MV-4-11 (cell line): ENCODE results near the gene ESPNL.
"Not testable (repeated sequence)": the region's sequence is repeated elsewhere in the genome, so short reads cannot be mapped to it uniquely, and the experiment has no call there.

ENCODE experiments used
- DNase-seq: peaks from one replicate; lab custom pipeline; 2025; lab: John Stamatoyannopoulos, UW

The ESPNL gene, protein sequence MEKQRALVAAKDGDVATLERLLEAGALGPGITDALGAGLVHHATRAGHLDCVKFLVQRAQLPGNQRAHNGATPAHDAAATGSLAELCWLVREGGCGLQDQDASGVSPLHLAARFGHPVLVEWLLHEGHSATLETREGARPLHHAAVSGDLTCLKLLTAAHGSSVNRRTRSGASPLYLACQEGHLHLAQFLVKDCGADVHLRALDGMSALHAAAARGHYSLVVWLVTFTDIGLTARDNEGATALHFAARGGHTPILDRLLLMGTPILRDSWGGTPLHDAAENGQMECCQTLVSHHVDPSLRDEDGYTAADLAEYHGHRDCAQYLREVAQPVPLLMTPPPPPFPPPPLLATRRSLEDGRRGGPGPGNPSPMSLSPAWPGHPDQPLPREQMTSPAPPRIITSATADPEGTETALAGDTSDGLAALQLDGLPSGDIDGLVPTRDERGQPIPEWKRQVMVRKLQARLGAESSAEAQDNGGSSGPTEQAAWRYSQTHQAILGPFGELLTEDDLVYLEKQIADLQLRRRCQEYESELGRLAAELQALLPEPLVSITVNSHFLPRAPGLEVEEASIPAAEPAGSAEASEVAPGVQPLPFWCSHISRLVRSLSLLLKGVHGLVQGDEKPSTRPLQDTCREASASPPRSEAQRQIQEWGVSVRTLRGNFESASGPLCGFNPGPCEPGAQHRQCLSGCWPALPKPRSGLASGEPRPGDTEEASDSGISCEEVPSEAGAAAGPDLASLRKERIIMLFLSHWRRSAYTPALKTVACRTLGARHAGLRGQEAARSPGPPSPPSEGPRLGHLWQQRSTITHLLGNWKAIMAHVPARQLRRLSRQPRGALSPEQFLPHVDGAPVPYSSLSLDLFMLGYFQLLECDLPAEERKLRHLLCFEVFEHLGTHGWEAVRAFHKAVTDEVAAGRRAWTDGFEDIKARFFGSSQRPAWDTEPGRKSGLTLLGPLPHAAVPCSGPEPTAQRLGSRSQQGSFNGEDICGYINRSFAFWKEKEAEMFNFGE

DNA sequence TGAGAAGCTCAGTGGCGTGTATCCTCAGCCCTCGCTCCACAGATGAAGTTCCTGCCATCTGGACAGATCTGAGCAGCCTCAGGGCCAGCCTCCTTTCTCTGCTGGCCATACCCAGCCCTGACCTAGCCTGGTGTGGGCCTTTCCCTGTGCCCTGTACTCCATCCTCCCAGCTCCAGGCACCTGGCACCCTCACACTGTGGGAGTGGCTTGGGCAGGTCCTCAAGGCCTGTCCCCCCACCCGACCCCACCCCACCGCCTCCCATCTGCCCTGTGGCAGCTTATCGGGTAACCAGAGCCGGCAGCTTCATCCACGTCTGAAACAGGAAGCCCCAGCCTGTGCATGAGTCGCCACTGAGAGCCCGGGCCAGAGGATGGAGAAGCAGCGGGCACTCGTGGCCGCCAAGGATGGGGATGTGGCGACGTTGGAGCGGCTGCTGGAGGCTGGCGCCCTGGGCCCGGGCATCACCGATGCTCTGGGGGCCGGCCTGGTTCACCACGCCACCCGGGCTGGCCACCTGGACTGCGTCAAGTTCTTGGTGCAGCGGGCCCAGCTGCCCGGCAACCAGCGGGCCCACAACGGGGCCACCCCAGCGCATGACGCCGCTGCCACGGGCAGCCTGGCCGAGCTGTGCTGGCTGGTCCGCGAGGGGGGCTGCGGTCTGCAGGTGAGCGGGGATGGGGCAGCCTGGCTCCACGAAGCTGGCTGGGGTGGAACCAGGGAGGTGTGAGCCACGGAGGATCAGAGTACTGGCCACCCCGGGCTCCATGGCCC lies at the start of gene ESPNL:
TSS of gene ESPNL (plus strand) at position 292 of the 772 bp plus-strand sequence. CDS start at position 372, 80 bp downstream.
- peak; percentile 41 for DNase-seq

GRCh38 chr2:238053191-238053776 lies 46.9 kb upstream of the ESPNL start:
- DNase-seq: peak; percentile 14

GRCh38 chr2:238055841-238056240 lies 44.3 kb upstream of the ESPNL start:
- DNase-seq: no peak

GRCh38 chr2:238057696-238058575 lies 42.2 kb upstream of the ESPNL start:
- DNase-seq: not testable (repeated sequence)

GRCh38 chr2:238059505-238059904 lies 40.6 kb upstream of the ESPNL start:
- DNase-seq: no peak

GRCh38 chr2:238060096-238060541 lies 40.0 kb upstream of the ESPNL start:
- DNase-seq: peak; percentile 28

DNA sequence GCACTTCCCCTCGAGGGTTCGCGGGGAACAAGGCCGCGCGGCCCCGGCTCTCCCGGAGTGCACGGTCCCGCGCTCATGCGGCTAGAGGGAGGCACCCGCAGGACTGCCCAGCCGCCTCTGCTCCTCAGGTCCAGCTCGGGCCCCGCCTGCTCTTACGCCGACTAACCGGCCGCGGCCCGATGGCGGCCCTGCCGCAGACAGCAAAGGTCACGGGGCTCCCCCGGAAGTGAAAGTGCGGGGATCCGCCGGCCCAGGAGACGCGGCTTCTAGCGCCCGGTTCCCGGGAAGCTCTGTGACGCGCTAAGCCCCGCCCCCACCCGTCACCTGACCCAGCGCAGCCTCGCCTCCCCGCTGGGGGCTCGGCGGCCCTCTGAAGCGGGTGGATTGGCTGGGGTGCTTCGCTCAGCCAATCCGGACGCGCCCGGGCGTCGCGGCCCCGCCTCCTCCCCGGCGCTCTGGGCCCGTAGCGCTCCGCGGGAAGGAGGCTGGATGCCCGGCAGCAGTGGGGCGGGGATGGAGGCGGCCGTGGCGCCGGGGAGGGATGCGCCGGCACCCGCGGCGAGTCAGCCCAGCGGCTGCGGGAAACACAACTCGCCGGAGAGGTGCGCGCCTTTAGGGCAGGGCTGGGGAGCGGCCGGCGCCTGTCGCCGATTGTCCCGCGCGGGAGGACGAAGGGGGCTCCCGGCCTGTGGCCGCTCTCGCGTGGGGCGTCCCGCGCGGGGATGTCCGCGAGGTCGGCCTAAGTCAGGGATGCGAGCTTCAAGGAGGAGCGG lies 39.4 kb upstream of the ESPNL start, which contains the start of gene SCLY:
TSS of gene SCLY (plus strand) at position 460 of the 773 bp plus-strand sequence. CDS start at position 514, 54 bp downstream.
- DNase-seq: peak; percentile 95

DNA sequence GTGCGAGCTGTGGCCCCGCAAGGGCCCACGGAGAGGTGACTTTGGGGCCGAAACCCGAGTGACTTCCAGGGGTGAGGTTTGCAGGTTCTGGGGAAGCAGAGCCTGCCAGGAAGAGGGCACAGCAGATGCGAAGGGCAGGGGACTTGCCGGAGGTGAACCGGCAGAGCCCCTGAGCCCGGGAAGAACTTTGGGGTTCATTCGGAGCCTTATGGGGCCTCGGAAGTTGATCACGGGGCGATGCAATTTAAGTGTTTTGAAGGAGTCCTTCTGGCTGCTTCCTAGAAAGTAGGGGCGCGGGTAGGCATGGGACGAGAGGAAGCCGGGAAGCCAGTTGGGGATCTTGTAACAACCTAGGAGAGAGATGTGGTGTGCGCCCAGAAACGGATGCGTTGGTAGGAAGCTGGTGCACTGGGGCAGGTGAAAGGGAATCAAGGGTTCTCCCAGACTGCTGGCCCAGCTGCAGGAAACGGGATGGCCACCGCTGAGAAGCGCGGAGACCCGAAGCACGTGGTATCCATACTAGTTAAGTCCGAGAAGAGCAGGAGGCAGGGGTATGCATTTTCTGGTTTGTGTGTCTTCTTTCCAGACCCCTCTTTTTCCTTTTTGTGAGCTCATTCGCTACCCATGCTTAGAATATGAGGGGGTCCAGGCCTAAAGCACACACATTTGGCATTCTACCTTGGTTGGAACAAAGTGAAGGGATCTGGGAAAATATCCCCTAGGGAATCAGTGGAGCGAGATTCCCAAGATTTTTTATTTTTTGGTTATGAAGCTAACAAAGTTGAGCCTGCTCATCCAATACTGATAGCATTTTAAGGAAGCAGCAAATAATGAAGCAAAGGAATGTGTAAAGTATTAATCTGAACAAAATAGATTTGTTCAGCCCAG lies 38.6 kb upstream of the ESPNL start:
- peak; percentile 21 for DNase-seq

DNA sequence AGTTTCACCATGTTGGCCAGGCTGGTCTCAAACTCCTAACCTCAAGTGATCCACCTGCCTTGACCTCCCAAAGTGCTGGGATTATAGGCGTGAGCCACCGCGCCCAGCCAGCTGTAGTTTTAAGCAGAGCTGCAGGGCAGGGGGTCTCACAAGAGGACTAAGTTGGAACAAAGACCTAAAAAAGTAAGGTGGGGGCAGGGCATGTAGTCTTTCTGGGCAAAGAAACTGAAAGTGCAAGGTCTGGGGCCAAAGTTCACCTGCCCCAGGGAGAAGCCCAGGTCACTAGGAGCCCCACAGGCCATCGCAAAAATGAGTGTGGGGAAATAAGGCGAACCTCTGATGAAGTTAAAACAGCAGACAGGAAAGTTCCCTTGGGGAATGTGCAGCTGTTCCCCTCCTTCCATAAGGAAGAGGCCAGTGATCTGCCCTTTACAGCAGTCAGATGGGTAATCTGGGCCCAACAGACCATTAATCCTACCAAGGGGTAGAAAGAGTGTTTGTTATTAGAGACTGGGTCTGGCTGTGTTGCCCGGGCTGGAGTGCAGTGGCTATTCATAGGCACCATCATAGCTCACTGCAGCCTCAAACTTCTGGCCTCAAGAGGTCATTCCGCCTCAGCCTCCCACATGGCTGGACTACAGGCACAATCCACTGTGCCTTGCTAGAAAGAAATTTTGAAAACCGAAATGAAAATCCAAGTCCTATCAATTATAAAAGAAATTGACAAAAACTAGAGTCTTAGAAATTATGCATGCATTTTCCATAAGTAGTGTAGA lies 36.5 kb upstream of the ESPNL start:
- DNase-seq: no peak

DNA sequence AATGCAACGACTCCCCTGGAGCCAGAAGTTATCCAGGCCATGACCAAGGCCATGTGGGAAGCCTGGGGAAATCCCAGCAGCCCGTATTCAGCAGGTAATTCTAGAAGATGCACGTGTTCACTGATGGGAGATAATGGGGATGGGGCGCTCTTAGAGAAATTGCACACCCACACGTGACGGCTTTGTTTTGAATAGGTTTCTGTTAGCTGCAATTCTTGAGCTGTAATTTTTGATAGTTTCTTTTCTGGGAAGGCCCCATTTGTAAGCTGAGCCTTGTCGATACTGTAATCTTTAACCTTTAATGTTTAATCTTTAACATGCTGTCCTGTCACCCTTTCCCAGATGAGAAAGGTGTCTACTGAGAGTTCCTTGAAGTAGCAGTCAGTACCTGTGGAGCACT lies 35.8 kb upstream of the ESPNL start:
- no peak for DNase-seq

- DNase-seq: no peak
Measured at GRCh38 chr2:238065071-238065846, 34.9 kb upstream of the ESPNL start.

DNA sequence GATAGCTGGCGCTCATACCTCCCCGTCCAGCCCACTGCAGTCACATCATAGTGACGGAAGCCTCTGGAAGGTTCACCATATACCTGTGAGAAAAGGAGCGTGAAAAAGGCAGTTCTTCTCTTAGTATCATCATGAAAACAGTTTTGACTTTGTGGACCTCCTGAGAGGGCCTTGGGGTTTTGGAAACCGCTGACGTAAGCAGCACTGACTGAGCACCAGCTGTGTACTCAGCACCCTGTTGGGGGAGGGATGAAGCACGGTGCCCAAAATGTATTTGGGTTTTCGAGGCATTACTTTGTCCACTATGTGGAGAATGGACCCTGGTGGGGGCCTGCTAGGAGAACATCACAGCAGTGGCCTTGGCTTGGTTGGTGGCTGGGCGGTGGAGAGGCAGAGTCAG lies 33.9 kb upstream of the ESPNL start:
- no peak for DNase-seq

DNA sequence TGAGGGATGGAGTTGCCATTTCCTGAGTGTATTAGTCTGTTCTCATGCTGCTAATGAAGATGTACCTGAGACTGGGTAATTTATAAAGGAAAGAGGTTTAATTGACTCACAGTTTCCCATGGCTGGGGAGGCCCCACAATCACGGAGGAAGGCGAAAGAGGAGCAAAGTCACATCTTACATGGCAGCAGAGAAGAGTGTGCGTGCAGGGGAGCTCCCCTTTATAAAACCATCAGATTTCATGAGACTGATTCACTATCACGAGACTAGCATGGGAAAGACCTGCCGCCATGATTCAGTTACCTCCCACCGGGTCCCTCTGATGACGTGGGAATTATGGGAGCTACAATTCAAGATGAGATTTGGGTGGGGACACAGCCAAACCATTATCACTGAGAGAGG lies 33.4 kb upstream of the ESPNL start:
- not testable (repeated sequence) for DNase-seq

- no peak for DNase-seq
Measured at GRCh38 chr2:238067939-238068338, 32.2 kb upstream of the ESPNL start.

- DNase-seq: no peak
Measured at GRCh38 chr2:238069021-238069709, 31.0 kb upstream of the ESPNL start.

- DNase-seq: no peak
Measured at GRCh38 chr2:238069877-238070276, 30.3 kb upstream of the ESPNL start.
